LNCaP clone FGC (cell line): ENCODE data around the gene CHD6.

Experiments used
- DNase-seq: peaks from one replicate; pipeline ENCODE4 v3.0.0-alpha.2; 2011; ENCODE audit warnings: low read depth
- H3K4me3 ChIP-seq: 2 replicates; pipeline ENCODE4 v1.5.1; 2011; ENCODE audit warnings: mild to moderate bottlenecking, low read depth, low read length, control low read depth
- TF ChIP-seq, protein P1 (sequence below): IDR thresholded peaks from 2 replicates; pipeline ENCODE4 v1.5.1; 2012; ENCODE audit warnings: mild to moderate bottlenecking; ENCODE audit not compliant: control insufficient read depth, insufficient read depth; ENCODE audit errors: extremely low read depth

CHD6 gene

DNA sequence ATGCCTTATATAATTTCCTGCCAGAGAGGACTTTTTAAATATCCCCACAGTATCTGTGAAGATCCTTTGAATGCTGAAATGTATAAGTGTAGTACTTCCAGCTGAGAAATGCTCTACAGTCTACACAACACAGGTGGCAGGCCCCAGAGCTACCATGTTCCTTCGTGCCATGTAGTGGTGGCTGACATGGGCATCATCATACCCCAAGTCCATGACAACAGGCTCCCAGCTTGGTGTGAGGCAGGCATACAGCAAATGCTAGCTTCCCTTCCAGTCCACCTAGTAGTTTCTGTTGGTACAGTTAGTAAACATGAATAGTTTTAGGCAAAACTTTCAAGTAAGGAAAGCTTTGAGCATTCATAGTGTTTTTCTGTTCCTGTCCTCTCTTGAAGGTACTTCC lies 190.3 kb downstream of the CHD6 start:
- TF ChIP-seq, protein P1, sequence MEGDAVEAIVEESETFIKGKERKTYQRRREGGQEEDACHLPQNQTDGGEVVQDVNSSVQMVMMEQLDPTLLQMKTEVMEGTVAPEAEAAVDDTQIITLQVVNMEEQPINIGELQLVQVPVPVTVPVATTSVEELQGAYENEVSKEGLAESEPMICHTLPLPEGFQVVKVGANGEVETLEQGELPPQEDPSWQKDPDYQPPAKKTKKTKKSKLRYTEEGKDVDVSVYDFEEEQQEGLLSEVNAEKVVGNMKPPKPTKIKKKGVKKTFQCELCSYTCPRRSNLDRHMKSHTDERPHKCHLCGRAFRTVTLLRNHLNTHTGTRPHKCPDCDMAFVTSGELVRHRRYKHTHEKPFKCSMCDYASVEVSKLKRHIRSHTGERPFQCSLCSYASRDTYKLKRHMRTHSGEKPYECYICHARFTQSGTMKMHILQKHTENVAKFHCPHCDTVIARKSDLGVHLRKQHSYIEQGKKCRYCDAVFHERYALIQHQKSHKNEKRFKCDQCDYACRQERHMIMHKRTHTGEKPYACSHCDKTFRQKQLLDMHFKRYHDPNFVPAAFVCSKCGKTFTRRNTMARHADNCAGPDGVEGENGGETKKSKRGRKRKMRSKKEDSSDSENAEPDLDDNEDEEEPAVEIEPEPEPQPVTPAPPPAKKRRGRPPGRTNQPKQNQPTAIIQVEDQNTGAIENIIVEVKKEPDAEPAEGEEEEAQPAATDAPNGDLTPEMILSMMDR = no peak
- no peak overlapping the region for H3K4me3 ChIP-seq
- DNase-seq = no peak

- no peak overlapping the region for H3K4me3 ChIP-seq
- DNase-seq = no peak
- TF ChIP-seq, protein P1 = no peak
Observed at GRCh38 chr20:41426976-41427375, 191.2 kb downstream of the CHD6 start.

GRCh38 chr20:41426086-41426830 lies 191.9 kb downstream of the CHD6 start:
- TF ChIP-seq, protein P1 = no peak
- no peak for DNase-seq
- H3K4me3 ChIP-seq = no peak overlapping the region

DNA sequence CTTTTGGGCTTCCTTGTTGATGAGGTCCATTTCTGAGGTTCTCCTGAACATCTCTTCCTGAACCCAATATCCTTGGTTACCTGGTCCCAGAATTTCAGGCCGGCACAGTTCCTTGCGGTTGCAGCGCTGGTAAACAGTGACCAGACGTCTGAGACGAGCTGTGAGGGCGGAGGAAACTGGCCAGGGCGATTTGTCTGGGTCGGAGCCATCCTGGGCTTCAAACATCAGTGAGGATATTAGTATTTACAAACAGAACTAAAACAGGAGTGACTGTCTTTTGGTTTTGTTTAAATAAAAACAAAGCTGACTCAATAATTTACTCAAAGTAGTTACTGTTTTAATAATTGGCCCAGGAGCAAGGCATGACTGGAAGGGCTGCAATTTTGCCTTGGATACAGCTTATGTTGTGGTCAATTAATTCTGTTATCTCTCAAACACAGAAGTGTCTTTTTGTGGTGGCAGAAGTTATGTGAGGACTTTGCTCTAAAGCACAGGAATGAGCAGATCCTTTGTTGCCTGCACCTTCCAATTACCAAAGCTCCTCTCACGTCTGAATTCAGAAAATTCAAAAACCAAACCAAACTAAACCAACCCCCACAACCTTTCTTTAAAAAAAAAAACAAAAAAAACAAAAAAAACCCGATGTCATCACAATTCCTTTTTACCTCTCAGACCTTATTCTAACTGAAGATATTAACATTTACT lies 192.8 kb downstream of the CHD6 start:
- DNase-seq = no peak
- TF ChIP-seq, protein P1 = no peak
- H3K4me3 ChIP-seq = no peak overlapping the region

- H3K4me3 ChIP-seq = no peak overlapping the region
- TF ChIP-seq, protein P1 = no peak
- DNase-seq = no peak
Observed at GRCh38 chr20:41424546-41424945, 193.6 kb downstream of the CHD6 start.

DNA sequence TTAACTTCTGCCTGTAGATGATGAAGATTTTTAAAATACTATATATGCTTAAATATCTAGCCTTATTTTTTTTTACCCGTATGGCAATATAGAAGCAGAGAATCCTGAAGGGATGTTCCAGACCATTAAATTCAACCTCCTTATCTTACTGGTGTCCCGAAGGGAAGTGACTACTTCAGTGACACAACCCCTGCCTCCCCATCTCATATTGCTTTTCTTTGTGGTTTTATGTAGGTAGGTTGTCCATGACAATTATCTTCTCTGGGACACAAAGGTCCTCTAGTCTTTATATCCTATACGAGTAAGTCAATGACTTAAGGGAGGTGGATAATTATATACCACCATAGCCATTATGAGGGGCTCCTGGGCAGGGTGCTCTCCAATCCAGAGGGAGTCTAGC lies 194.2 kb downstream of the CHD6 start:
- no peak overlapping the region for H3K4me3 ChIP-seq
- DNase-seq = no peak
- TF ChIP-seq, protein P1 = no peak
